ENCODE results near the gene FBXW5.

Gene FBXW5

DNA sequence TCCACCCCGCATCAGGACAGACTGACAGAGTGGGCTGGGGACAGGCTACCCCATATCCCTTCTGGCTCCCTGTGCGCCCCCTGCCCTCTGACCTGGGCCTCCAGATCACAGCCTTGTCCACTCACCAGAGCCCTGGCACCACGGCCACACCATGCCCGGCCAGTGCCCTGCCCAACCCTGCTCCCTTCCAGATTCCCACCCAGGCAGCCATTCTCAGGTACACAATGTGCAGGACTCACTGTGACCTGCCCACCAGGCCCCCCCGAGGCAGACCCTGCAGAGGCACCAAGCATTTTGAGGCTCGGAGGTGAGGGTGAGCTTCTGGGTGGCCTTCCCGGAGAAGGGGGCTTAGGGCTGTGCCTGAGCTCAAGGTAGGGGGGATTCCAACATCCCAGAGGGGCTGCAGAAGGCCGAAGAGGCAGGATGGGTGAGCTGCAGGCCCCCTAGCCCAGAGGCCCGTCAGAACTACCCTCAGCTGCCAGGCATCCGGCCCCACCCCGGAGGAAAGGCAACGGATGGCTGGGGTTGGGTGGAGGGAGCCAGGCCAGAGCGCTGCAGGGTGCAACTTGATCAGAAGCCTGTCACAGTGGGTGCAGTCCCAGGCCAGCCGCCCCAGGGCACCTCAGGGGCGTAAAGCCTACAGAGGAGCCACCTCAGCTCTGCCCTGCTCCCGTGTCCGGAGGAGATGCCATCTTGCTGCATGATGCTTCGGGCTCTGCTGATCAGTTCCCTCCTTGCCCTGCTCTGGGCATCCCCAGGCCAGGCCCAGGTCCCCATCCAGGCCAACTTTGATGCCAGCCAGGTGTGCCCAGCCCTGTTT, 37.9 kb upstream of the FBXW5 start, which contains the start of gene LCNL1:
Gene LCNL1 (plus strand): TSS at position 762 of the 820 bp plus-strand sequence. CDS start 594 bp downstream, outside the sequence.
- Mint-ChIP-seq H3K27me3 (ENCODE audit: low read depth) (peaks cover 5% of the 10 kb centered on the region), H3K4me3 (peak within 1 kb of the TSS in 1 of 3 experiments; percentile 2), H3K36me3 (ENCODE audit: low read depth) (no peaks in the 10 kb centered on the region), H3K27ac (peak within 1 kb of the TSS in 1 of 3 experiments; percentile 13), H3K9me3 (no peaks in the 10 kb centered on the region), H3K4me1 (peaks cover 4% of the 10 kb centered on the region)
- TF ChIP-seq CTCF (IDR thresholded peaks at IDR 0.05; ENCODE audit: unreplicated experiment in 3 of 3), result no peak

DNA sequence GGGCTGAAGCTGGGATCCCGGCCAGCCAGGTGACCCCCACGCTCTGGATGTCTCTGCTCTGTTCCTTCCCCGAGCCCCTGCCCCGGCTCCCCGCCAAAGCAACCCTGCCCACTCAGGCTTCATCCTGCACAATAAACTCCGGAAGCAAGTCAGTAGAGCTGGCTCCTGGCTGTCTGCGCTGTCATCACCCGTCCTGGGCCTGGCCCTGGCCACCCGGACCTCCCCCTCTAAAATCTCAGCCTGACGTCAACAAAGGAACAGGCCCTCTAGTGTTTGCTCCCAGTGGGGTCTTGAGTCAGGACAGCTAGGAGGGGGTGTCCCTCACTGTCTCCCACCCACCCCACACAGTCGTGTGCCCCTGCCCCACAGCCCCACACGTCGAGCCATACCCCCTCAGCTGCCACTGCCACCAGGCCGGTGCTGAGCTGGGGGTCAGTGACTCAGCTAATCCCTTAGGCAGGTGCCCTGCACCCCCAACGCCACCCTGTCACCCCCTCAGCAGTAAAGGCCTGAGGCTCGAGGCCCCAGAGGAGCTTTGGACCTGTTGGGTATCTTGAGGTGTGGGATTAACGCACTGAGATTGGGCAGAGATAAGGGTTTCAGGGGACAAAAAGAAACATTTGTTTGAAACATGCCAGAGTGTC, 37.2 kb upstream of the FBXW5 start:
- no peak overlapping the region for H3K4me3 Mint-ChIP-seq
- peaks cover 4% of the 10 kb centered on the region for H3K4me1 Mint-ChIP-seq
- H3K27ac Mint-ChIP-seq, result no peak overlapping the region
- H3K9me3 Mint-ChIP-seq, result no peaks in the 10 kb centered on the region
- no peak for TF ChIP-seq CTCF (IDR thresholded peaks at IDR 0.05; ENCODE audit: unreplicated experiment in 3 of 3)
- H3K27me3 Mint-ChIP-seq (ENCODE audit: low read depth), result peaks cover 5% of the 10 kb centered on the region
- H3K36me3 Mint-ChIP-seq (ENCODE audit: low read depth), result no peaks in the 10 kb centered on the region

- H3K9me3 Mint-ChIP-seq, result no peaks in the 10 kb centered on the region
- H3K4me1 Mint-ChIP-seq, result peaks cover 4% of the 10 kb centered on the region
- H3K27ac Mint-ChIP-seq, result peak overlapping the region in 1 of 3 experiments; percentile 49
- no peaks in the 10 kb centered on the region for H3K36me3 Mint-ChIP-seq (ENCODE audit: low read depth)
- H3K4me3 Mint-ChIP-seq, result peak overlapping the region in 1 of 3 experiments; percentile 3
- H3K27me3 Mint-ChIP-seq (ENCODE audit: low read depth), result peaks cover 5% of the 10 kb centered on the region
- TF ChIP-seq CTCF (IDR thresholded peaks at IDR 0.05; ENCODE audit: unreplicated experiment in 3 of 3), result no peak
These were observed 36.3 kb upstream of the FBXW5 start for GRCh38 chr9:136980669-136981478.

DNA sequence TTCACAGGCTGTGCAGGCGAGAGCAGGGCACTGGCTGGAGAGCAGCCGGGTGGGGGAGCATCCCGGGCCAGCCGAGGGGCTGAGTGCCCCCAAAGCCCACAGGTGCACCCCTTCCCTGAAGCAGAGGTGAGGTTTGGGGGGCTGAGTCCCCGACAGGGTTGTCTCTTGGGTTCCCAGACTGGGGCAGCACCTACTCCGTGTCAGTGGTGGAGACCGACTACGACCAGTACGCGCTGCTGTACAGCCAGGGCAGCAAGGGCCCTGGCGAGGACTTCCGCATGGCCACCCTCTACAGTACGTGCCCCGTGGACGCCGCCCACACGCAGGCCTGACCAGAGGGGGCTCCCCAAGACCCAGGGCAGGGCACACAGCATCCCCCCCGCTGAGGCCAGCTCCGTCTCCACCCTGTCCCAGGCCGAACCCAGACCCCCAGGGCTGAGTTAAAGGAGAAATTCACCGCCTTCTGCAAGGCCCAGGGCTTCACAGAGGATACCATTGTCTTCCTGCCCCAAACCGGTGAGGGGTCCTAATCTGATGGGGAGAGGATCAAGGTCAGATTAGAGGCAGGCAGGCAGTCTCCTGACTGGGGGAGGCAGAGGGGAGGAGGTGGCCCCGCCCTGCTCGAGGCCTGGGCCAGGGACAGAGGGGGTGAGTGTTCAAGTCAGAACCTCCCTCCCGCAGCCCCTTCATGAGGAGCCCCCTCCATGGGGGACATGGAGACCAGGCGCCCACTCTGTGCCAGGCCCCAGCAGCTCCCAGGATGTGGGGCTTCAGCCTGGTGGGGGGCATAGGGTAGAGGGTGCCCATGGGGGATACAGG, 35.4 kb upstream of the FBXW5 start:
- Mint-ChIP-seq H3K27me3 (ENCODE audit: low read depth) (peaks cover 5% of the 10 kb centered on the region), H3K4me3 (peak overlapping the region in 1 of 3 experiments; percentile 41), H3K27ac (peak overlapping the region in 1 of 3 experiments; percentile 49), H3K4me1 (peaks cover 4% of the 10 kb centered on the region), H3K9me3 (no peaks in the 10 kb centered on the region), H3K36me3 (ENCODE audit: low read depth) (no peaks in the 10 kb centered on the region)
- TF ChIP-seq CTCF (IDR thresholded peaks at IDR 0.05; ENCODE audit: unreplicated experiment in 3 of 3), result no peak

DNA sequence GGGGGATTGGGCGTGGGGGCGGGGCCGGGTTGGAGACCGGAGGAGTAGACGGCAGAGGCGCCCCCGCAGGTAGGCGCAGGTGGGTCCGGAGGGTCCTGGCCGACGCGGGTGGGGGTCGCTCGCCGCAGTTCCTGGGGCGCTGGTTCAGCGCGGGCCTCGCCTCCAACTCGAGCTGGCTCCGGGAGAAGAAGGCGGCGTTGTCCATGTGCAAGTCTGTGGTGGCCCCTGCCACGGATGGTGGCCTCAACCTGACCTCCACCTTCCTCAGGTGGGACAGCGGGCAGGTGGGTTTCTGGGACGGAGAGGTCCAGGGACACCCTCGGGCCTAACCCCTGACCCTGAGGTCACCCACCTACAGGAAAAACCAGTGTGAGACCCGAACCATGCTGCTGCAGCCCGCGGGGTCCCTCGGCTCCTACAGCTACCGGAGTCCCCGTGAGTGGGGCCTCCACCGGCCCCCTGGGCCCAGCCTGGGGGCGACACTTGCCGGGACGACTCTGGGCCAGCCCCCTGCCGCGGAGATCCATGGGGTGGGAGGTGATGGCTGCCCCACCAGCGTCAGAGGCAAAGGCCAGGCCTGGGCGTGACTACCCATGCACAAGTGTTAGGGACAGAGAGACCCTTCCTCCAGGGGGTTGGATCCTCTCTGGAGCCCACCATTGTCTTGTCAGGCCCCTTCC, 34.5 kb upstream of the FBXW5 start:
- Mint-ChIP-seq H3K36me3 (ENCODE audit: low read depth) (no peaks in the 10 kb centered on the region), H3K9me3 (no peaks in the 10 kb centered on the region), H3K27me3 (ENCODE audit: low read depth) (peaks cover 4% of the 10 kb centered on the region), H3K4me3 (no peak overlapping the region), H3K27ac (no peak overlapping the region), H3K4me1 (peaks cover 4% of the 10 kb centered on the region)
- TF ChIP-seq CTCF (IDR thresholded peaks at IDR 0.05; ENCODE audit: unreplicated experiment in 3 of 3), result no peak
